Activated CD8-positive, alpha-beta memory T cell treated with anti-CD3 and anti-CD28 coated beads for 24 hours (primary cell): ENCODE data around the gene SEC16B.
"Not testable (repeated sequence)": the region's sequence is repeated elsewhere in the genome, so short reads cannot be mapped to it uniquely, and the experiment has no call there.

Experiments used
- DNase-seq: peaks from one replicate; pipeline ENCODE4 v3.0.0-alpha.2; 2020

Gene SEC16B

GRCh38 chr1:177969825-177970371 is at the start of gene SEC16B:
Gene SEC16B (minus strand): TSS chr1:177970058. CDS start chr1:177967981, 2,077 bp downstream.
- DNase-seq = no peak

- DNase-seq = no peak
Measured at GRCh38 chr1:178019622-178020021, 49.8 kb upstream of the SEC16B start.

- DNase-seq = no peak
Measured at GRCh38 chr1:178019208-178019607, 49.4 kb upstream of the SEC16B start.

GRCh38 chr1:178017517-178017916 is 47.7 kb upstream of the SEC16B start:
- no peak for DNase-seq

GRCh38 chr1:178011864-178012503 is 42.1 kb upstream of the SEC16B start:
- DNase-seq = no peak

GRCh38 chr1:178011465-178011828 is 41.6 kb upstream of the SEC16B start:
- DNase-seq = no peak

- no peak for DNase-seq
Measured at GRCh38 chr1:178010674-178011464, 41.0 kb upstream of the SEC16B start.

GRCh38 chr1:178006043-178006442 is 36.2 kb upstream of the SEC16B start:
- DNase-seq = no peak

- no peak for DNase-seq
Measured at GRCh38 chr1:178005450-178005849, 35.6 kb upstream of the SEC16B start.

GRCh38 chr1:178004926-178005391 is 35.1 kb upstream of the SEC16B start:
- DNase-seq = no peak

- DNase-seq = no peak
Measured at GRCh38 chr1:177998696-177999631, 29.1 kb upstream of the SEC16B start.

GRCh38 chr1:177996957-177997356 is 27.1 kb upstream of the SEC16B start:
- no peak for DNase-seq

- no peak for DNase-seq
Measured at GRCh38 chr1:177995369-177995768, 25.5 kb upstream of the SEC16B start.

- DNase-seq = not testable (repeated sequence)
Measured at GRCh38 chr1:177986281-177986680, 16.4 kb upstream of the SEC16B start.

GRCh38 chr1:177984761-177985160 is 14.9 kb upstream of the SEC16B start:
- DNase-seq = no peak

GRCh38 chr1:177984136-177984525 is 14.3 kb upstream of the SEC16B start:
- no peak for DNase-seq

- DNase-seq = no peak
Measured at GRCh38 chr1:177983482-177984135, 13.8 kb upstream of the SEC16B start.

GRCh38 chr1:177983077-177983476 is 13.2 kb upstream of the SEC16B start:
- DNase-seq = no peak

- no peak for DNase-seq
Measured at GRCh38 chr1:177981200-177981599, 11.3 kb upstream of the SEC16B start.

GRCh38 chr1:177979272-177979671 is 9.4 kb upstream of the SEC16B start:
- no peak for DNase-seq

- DNase-seq = no peak
Measured at GRCh38 chr1:177978530-177978929, 8.7 kb upstream of the SEC16B start.

GRCh38 chr1:177977141-177977540 is 7.3 kb upstream of the SEC16B start:
- no peak for DNase-seq
